H9 (cell line): ENCODE measurements around the gene ARHGAP25. TPM values are rescaled to one million over a fixed set of nuclear protein-coding genes. Genes with fewer than 3 reads are reported as not detected.

Source experiments
- DNase-seq: peaks from one replicate; pipeline ENCODE4 v3.0.0-alpha.2; 2017
- H2AFZ ChIP-seq: one replicate; pipeline ENCODE4 v1.6.1; 2013; ENCODE audit warnings: mild to moderate bottlenecking, low read length, control low read depth, moderate library complexity
- H2AK5ac ChIP-seq: 2 replicates; pipeline ENCODE4 v1.6.1; 2013; ENCODE audit warnings: low read length, control low read depth, mixed read lengths; ENCODE audit not compliant: insufficient read length
- H2BK120ac ChIP-seq: one replicate; pipeline ENCODE4 v1.6.1; 2013; ENCODE audit warnings: low read depth, mild to moderate bottlenecking, low read length, control low read depth, inconsistent platforms; ENCODE audit not compliant: poor library complexity, severe bottlenecking
- H2BK12ac ChIP-seq: 2 replicates; pipeline ENCODE4 v1.6.1; 2013; ENCODE audit warnings: low read length, control low read depth, mixed read lengths, low read depth; ENCODE audit not compliant: insufficient read length
- H2BK15ac ChIP-seq: 2 replicates; pipeline ENCODE4 v1.6.1; 2013; ENCODE audit warnings: low read depth, low read length, control low read depth
- H2BK20ac ChIP-seq: one replicate; pipeline ENCODE4 v1.6.1; 2013; ENCODE audit warnings: low read depth, mild to moderate bottlenecking, low read length, control low read depth, inconsistent platforms; ENCODE audit not compliant: poor library complexity, severe bottlenecking
- H2BK5ac ChIP-seq: 2 replicates; pipeline ENCODE4 v1.6.1; 2013; ENCODE audit warnings: low read length, control low read depth, mixed read lengths; ENCODE audit not compliant: insufficient read length
- H3K14ac ChIP-seq: 2 replicates; pipeline ENCODE4 v1.6.1; 2013; ENCODE audit warnings: low read length, control low read depth; ENCODE audit not compliant: insufficient read depth
- H3K18ac ChIP-seq: 2 replicates; pipeline ENCODE4 v1.6.1; 2013; ENCODE audit warnings: low read depth, mild to moderate bottlenecking, mixed read lengths, low read length, control low read depth; ENCODE audit not compliant: insufficient read length
- H3K23ac ChIP-seq: 2 replicates; pipeline ENCODE4 v1.6.1; 2013; ENCODE audit warnings: low read length, control low read depth, mixed read lengths, low read depth; ENCODE audit not compliant: insufficient read length
- H3K23me2 ChIP-seq: 2 replicates; pipeline ENCODE4 v1.6.1; 2013; ENCODE audit warnings: low read depth, mild to moderate bottlenecking, mixed read lengths, low read length, control low read depth; ENCODE audit not compliant: insufficient read length, poor library complexity, severe bottlenecking
- H3K27ac ChIP-seq: 2 replicates; pipeline ENCODE4 v1.5.1; 2013; ENCODE audit warnings: low read length, control low read depth, mixed read lengths, low read depth; ENCODE audit not compliant: insufficient read length
- H3K27me3 ChIP-seq: 2 replicates; pipeline ENCODE4 v1.6.1; 2013; ENCODE audit warnings: low read length, control low read depth, inconsistent platforms; ENCODE audit not compliant: insufficient read depth
- H3K4ac ChIP-seq: 2 replicates; pipeline ENCODE4 v1.6.1; 2013; ENCODE audit warnings: low read depth, mild to moderate bottlenecking, control low read depth, inconsistent platforms, low read length, moderate library complexity
- H3K4me1 ChIP-seq: 2 replicates; pipeline ENCODE4 v1.6.1; 2013; ENCODE audit warnings: low read length, control low read depth, inconsistent platforms; ENCODE audit not compliant: insufficient read depth
- H3K4me2 ChIP-seq: 2 replicates; pipeline ENCODE4 v1.6.1; 2013; ENCODE audit warnings: low read length, control low read depth, mixed read lengths; ENCODE audit not compliant: insufficient read length, insufficient read depth
- H3K56ac ChIP-seq: 2 replicates; pipeline ENCODE4 v1.6.1; 2013; ENCODE audit warnings: low read depth, mild to moderate bottlenecking, mixed read lengths, low read length, control low read depth; ENCODE audit not compliant: insufficient read length
- H3K79me1 ChIP-seq: 2 replicates; pipeline ENCODE4 v1.6.1; 2013; ENCODE audit warnings: low read depth, mild to moderate bottlenecking, moderate library complexity, low read length, control low read depth, inconsistent platforms; ENCODE audit not compliant: insufficient read depth, poor library complexity, severe bottlenecking
- H3K79me2 ChIP-seq: 2 replicates; pipeline ENCODE4 v1.6.1; 2013; ENCODE audit warnings: low read length, control low read depth, inconsistent platforms; ENCODE audit not compliant: insufficient read depth
- H3K9ac ChIP-seq: 2 replicates; pipeline ENCODE4 v1.6.1; 2013; ENCODE audit warnings: low read length, control low read depth, mixed read lengths; ENCODE audit not compliant: insufficient read length; ENCODE audit errors: extremely low read depth
- H3K9me3 ChIP-seq: one replicate; pipeline ENCODE4 v1.6.1; 2013; ENCODE audit warnings: low read depth, low read length, inconsistent platforms; ENCODE audit not compliant: control insufficient read depth
- H3T11ph ChIP-seq: one replicate; pipeline ENCODE4 v1.6.1; 2013; ENCODE audit warnings: mild to moderate bottlenecking, low read length, control low read depth, inconsistent platforms
- H4K20me1 ChIP-seq: one replicate; pipeline ENCODE4 v1.6.1; 2013; ENCODE audit not compliant: control insufficient read depth, insufficient read length, insufficient read depth
- H4K5ac ChIP-seq: 2 replicates; pipeline ENCODE4 v1.6.1; 2013; ENCODE audit warnings: low read depth, mild to moderate bottlenecking, mixed read lengths, low read length, control low read depth; ENCODE audit not compliant: insufficient read length
- H4K8ac ChIP-seq: replicated peaks from 2 replicates; pipeline ENCODE4 v1.6.1; 2013; ENCODE audit warnings: low read length, control low read depth, mixed read lengths, low read depth; ENCODE audit not compliant: insufficient read length
- H4K91ac ChIP-seq: 2 replicates; pipeline ENCODE4 v1.6.1; 2013; ENCODE audit warnings: low read depth, mild to moderate bottlenecking, moderate library complexity, mixed read lengths, low read length, control low read depth; ENCODE audit not compliant: insufficient read length
- H3K27ac Mint-ChIP-seq, 3 experiments: 2 replicates in 2 of 3; 3 replicates in 1 of 3; pipeline ENCODE4 v1.8.0; 2020 to 2021; ENCODE audit warnings: mixed read lengths in 3 of 3, mild to moderate bottlenecking in 1 of 3, moderate library complexity in 1 of 3
- H3K27me3 Mint-ChIP-seq: 2 replicates; pipeline ENCODE4 v1.8.0; 2021; ENCODE audit warnings: low read depth, mild to moderate bottlenecking, moderate library complexity, mixed read lengths
- H3K36me3 Mint-ChIP-seq, 3 experiments: 2 replicates in 2 of 3; 3 replicates in 1 of 3; pipeline ENCODE4 v1.8.0; 2020 to 2021; ENCODE audit warnings: low read depth in 3 of 3, mixed read lengths in 3 of 3; ENCODE audit not compliant: insufficient read depth in 1 of 3
- H3K4me1 Mint-ChIP-seq, 2 experiments: 2 replicates each; pipeline ENCODE4 v1.8.0; 2020; ENCODE audit warnings: mixed read lengths in 2 of 2
- H3K4me3 Mint-ChIP-seq, 2 experiments: 2 replicates in 1 of 2; 3 replicates in 1 of 2; pipeline ENCODE4 v1.8.0; 2020 to 2021; ENCODE audit warnings: mild to moderate bottlenecking in 2 of 2, mixed read lengths in 2 of 2, moderate library complexity in 1 of 2
- H3K9me3 Mint-ChIP-seq, 2 experiments: 2 replicates in 1 of 2; 3 replicates in 1 of 2; pipeline ENCODE4 v1.8.0; 2020; ENCODE audit warnings: mild to moderate bottlenecking in 2 of 2, mixed read lengths in 2 of 2, moderate library complexity in 1 of 2
- WGBS: extraction: QIAGEN DNeasy Blood & Tissue Kit; methylation state at CpG from one replicate; pipeline ENCODE4 v1.1.7; 2013; ENCODE audit warnings: missing lambda C conversion rate, low lambda C conversion rate, mixed read lengths; ENCODE audit not compliant: insufficient read length; ENCODE audit errors: extremely low coverage; 5-methylcytosine and 5-hydroxymethylcytosine counted together
- total RNA-seq: library from RNA; stranded (reverse); gene quantifications from 2 replicates; pipeline ENCODE4 v1.2.1, GENCODE V29; 2021
- TF ChIP-seq, protein P1 (sequence below): fragments of 200-600 bp; sonication (generic); conservative IDR thresholded peaks from 3 replicates; pipeline ENCODE4 v1.8.0; 2021; ENCODE audit warnings: antibody characterized with exemption, mild to moderate bottlenecking

Gene ARHGAP25
- total RNA-seq, 1 experiment from 2014 or later = 1.3 TPM

DNA sequence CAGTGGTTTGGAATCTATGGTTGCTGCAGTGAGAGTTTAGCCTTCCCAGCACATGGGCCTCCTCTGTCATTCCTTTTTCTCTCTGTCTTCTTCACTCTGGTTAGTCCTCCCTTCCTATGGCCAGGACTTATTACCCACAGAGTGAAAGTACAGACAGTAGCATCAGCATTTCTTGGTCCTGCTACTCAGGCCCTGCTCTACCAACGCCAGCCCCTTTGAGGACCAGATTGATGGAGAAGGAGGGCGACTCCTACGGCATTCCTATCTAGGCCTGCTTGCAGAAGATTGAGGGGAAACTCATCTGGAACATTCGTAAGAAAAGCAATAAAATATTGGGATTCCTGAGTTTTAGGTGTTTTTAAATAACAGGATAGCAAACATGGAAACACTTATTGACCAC, 93.1 kb downstream of the ARHGAP25 start:
- no peaks in the 10 kb centered on the region for H3K23me2 ChIP-seq
- H3K9me3 Mint-ChIP-seq = no peaks in the 10 kb centered on the region
- no peaks in the 10 kb centered on the region for H3K9me3 ChIP-seq
- peaks cover 7 to 8% of the 10 kb centered on the region in 2 experiments for H3K4me1 Mint-ChIP-seq
- no peaks in the 10 kb centered on the region for H3K79me1 ChIP-seq
- DNase-seq = no peak
- H3K27ac ChIP-seq = no peak overlapping the region
- H2BK15ac ChIP-seq = no peak overlapping the region
- no peak overlapping the region for H3K27ac Mint-ChIP-seq
- H3K27me3 Mint-ChIP-seq = no peaks in the 10 kb centered on the region
- no peak overlapping the region for H4K91ac ChIP-seq
- H3K56ac ChIP-seq = no peak overlapping the region
- no CpG with 5 or more reads among the region's 4 CpGs for WGBS
- H3K4me2 ChIP-seq = no peak overlapping the region
- peaks cover 0 to 5% (median 0%) of the 10 kb centered on the region in 3 experiments; a peak in 3 of 7 replicates for H3K36me3 Mint-ChIP-seq
- H2AFZ ChIP-seq = no peak overlapping the region
- H2AK5ac ChIP-seq = no peak overlapping the region
- no peak overlapping the region for H2BK20ac ChIP-seq
- no peaks in the 10 kb centered on the region for H3K79me2 ChIP-seq
- no peaks in the 10 kb centered on the region for H3K4me1 ChIP-seq
- TF ChIP-seq, protein P1, sequence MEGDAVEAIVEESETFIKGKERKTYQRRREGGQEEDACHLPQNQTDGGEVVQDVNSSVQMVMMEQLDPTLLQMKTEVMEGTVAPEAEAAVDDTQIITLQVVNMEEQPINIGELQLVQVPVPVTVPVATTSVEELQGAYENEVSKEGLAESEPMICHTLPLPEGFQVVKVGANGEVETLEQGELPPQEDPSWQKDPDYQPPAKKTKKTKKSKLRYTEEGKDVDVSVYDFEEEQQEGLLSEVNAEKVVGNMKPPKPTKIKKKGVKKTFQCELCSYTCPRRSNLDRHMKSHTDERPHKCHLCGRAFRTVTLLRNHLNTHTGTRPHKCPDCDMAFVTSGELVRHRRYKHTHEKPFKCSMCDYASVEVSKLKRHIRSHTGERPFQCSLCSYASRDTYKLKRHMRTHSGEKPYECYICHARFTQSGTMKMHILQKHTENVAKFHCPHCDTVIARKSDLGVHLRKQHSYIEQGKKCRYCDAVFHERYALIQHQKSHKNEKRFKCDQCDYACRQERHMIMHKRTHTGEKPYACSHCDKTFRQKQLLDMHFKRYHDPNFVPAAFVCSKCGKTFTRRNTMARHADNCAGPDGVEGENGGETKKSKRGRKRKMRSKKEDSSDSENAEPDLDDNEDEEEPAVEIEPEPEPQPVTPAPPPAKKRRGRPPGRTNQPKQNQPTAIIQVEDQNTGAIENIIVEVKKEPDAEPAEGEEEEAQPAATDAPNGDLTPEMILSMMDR = no peak
- no peak overlapping the region for H3K4ac ChIP-seq
- H2BK5ac ChIP-seq = no peak overlapping the region
- H3K27me3 ChIP-seq = no peaks in the 10 kb centered on the region
- no peak overlapping the region for H3K23ac ChIP-seq
- no peak overlapping the region for H3K14ac ChIP-seq
- no peak overlapping the region for H2BK12ac ChIP-seq
- no peak overlapping the region for H4K5ac ChIP-seq
- H3T11ph ChIP-seq = no peak overlapping the region
- H3K4me3 Mint-ChIP-seq = no peak overlapping the region
- H2BK120ac ChIP-seq = no peak overlapping the region
- H3K9ac ChIP-seq = no peak overlapping the region
- no peak overlapping the region for H4K8ac ChIP-seq
- no peak overlapping the region for H3K18ac ChIP-seq
- H4K20me1 ChIP-seq = no peaks in the 10 kb centered on the region
